Transverse colon (tissue), 4 donors: ENCODE data around the gene PSMG1.

Experiments used
- CTCF ChIP-seq, 5 experiments: fragments of 200-600 bp in 3 of 5; fragments of 450-650 bp in 2 of 5; sonication (generic) in 3 of 5; IDR thresholded peaks; 1 replicate in 2 of 5; 2 replicates in 3 of 5; pipeline ENCODE4 v1.5.1; 2016 to 2017; ENCODE audit warnings: antibody characterized with exemption in 5 of 5, inconsistent platforms in 3 of 5, mild to moderate bottlenecking in 2 of 5, moderate library complexity in 1 of 5
- EP300 ChIP-seq: sonication (generic); formaldehyde crosslinking; IDR thresholded peaks from one replicate; pipeline ENCODE4 v1.6.1; 2017; ENCODE audit warnings: antibody characterized with exemption, low read depth
- POLR2A ChIP-seq: fragments of 450-650 bp; IDR thresholded peaks from one replicate; pipeline ENCODE4 v1.6.1; 2016; ENCODE audit warnings: antibody characterized with exemption, mild to moderate bottlenecking, moderate library complexity
- POLR2AphosphoS5 ChIP-seq, 3 donors: sonication (generic); formaldehyde crosslinking; IDR thresholded peaks; one replicate each; pipeline ENCODE4 v1.6.1; 2016; ENCODE audit warnings: antibody characterized with exemption in 3 of 3

GRCh38 chr21:39188521-39189139 lies 5.4 kb upstream of the PSMG1 start:
- no peak for TF ChIP-seq CTCF (IDR thresholded peaks at IDR 0.05)
- no peak for TF ChIP-seq EP300
- TF ChIP-seq POLR2AphosphoS5 (IDR thresholded peaks at IDR 0.05): no peak
- no peak for TF ChIP-seq POLR2A
